ENCODE results near the gene ZNF35.
"Not testable (repeated sequence)": the region's sequence is repeated elsewhere in the genome, so short reads cannot be mapped to it uniquely, and the experiment has no call there.

The ZNF35 gene

GRCh38 chr3:44648564-44649229 is at the start of gene ZNF35:
Gene ZNF35 (plus strand): TSS chr3:44648732. CDS start chr3:44651068, 2,336 bp downstream.
- DNase-seq (ENCODE audit: low read depth), result peak; percentile 15

- no peak for DNase-seq (ENCODE audit: low read depth)
Measured at GRCh38 chr3:44601749-44602148, 46.8 kb upstream of the ZNF35 start.

- no peak for DNase-seq (ENCODE audit: low read depth)
Measured at GRCh38 chr3:44612678-44613077, 35.9 kb upstream of the ZNF35 start.

- peak; percentile 36 for DNase-seq (ENCODE audit: low read depth)
Measured at GRCh38 chr3:44624749-44625480, 23.6 kb upstream of the ZNF35 start, which contains the start of gene ZNF197. Gene ZNF197 (plus strand): TSS chr3:44625036. CDS start chr3:44629155, 4,119 bp downstream.

- no peak for DNase-seq (ENCODE audit: low read depth)
Measured at GRCh38 chr3:44628716-44629115, 19.8 kb upstream of the ZNF35 start.

GRCh38 chr3:44632193-44632592 is 16.3 kb upstream of the ZNF35 start:
- DNase-seq (ENCODE audit: low read depth), result no peak

DNA sequence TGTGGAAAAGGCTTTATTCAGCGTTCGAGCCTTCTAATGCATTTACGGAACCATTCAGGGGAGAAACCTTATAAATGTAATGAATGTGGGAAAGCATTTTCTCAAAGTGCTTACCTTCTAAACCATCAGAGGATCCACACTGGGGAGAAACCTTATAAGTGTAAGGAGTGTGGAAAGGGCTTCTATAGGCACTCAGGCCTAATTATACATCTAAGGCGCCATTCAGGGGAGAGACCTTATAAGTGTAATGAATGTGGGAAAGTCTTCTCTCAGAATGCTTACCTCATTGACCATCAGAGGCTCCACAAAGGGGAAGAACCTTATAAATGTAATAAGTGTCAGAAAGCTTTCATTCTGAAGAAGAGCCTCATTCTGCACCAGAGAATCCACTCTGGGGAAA is 6.2 kb upstream of the ZNF35 start:
- no peak for DNase-seq (ENCODE audit: low read depth)

- no peak for DNase-seq (ENCODE audit: low read depth)
Measured at GRCh38 chr3:44643024-44643423, 5.5 kb upstream of the ZNF35 start.

DNA sequence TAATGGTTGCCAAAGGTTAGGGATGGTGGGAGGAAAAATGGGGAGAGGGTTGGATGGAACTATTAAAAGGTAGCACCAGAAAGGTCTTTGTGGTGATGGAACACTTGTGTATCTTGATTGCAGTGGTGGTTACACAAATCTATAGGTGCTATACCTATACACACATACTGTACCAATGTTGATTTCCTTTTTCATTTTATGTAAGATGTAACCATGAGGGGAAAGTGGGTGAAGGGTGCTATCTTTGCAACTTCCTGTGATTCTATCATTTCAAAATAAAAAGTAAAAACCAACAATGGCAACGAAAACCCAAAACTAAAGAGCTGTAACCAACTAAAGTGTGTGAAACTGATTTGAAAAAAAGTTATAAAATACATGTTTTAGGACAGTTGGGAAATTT is 761 bp upstream of the ZNF35 start:
- DNase-seq (ENCODE audit: low read depth), result no peak

- DNase-seq (ENCODE audit: low read depth), result no peak
Measured at GRCh38 chr3:44649709-44650108, 1.2 kb downstream of the ZNF35 start.

GRCh38 chr3:44654039-44654438 is 5.5 kb downstream of the ZNF35 start:
- no peak for DNase-seq (ENCODE audit: low read depth)

GRCh38 chr3:44659015-44659414 is 10.5 kb downstream of the ZNF35 start:
- DNase-seq (ENCODE audit: low read depth), result no peak

GRCh38 chr3:44659434-44659833 is 10.9 kb downstream of the ZNF35 start:
- DNase-seq (ENCODE audit: low read depth), result no peak

GRCh38 chr3:44661189-44661588 is 12.7 kb downstream of the ZNF35 start:
- no peak for DNase-seq (ENCODE audit: low read depth)

DNA sequence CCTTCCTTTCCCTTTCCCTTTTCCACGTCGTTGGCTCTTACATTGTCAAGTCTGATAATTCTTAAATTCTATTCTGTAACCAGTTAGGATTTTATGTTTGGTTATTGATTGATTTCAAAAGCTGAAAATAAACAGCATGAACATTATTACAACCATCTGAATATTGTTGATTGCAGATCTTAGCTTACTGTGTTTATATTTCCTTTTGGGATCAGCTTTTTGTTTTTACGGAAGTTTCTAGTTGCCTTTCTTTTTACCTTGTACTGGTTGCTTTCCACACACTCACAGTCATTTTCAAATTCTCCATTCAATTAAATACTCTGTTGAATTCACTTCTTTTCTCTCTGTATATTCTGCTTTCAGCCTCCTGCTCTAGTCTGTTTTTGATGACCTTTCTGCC is 16.6 kb downstream of the ZNF35 start:
- DNase-seq (ENCODE audit: low read depth), result no peak

DNA sequence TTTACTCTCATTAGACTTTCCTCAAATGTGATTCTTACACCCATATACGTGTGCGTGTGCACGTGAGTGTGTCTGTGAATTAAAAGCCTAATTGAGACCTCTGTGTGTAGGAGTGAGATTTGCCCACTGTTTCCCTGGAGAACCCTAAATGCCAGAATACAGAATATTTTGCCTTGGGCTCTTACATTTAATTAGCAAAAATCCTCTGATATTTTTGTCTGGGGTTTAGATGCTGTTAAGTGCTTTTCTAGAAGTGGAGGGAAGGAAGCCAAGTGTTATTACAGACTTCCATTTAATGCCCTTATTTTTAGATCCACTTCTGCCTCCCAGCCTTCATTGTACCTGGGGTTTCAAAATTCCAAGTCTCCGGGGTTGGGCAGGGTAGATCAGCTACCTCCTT is 17.8 kb downstream of the ZNF35 start:
- DNase-seq (ENCODE audit: low read depth), result no peak

DNA sequence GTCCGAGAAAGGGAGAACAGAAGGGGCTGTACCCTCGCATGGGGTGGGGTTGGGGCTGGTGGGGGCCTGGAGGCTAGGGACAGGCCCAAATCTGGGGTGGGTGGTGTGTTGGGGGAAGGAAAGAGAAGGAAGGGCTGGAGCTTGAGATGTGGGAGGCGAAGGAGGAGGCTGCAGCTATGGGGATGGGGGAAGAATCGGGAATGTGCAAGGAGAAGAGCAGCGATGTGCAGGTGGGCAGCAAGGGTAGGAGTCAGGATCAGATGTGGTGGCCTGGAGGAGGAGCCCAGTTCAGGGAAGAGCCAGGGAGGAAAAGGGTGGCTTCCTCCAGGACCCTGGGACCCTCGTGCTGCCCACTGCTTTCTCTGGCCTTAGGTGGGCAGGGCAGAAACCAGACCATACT is 21.2 kb downstream of the ZNF35 start:
- DNase-seq (ENCODE audit: low read depth), result no peak

GRCh38 chr3:44673466-44673865 is 24.9 kb downstream of the ZNF35 start:
- DNase-seq (ENCODE audit: low read depth), result not testable (repeated sequence)

DNA sequence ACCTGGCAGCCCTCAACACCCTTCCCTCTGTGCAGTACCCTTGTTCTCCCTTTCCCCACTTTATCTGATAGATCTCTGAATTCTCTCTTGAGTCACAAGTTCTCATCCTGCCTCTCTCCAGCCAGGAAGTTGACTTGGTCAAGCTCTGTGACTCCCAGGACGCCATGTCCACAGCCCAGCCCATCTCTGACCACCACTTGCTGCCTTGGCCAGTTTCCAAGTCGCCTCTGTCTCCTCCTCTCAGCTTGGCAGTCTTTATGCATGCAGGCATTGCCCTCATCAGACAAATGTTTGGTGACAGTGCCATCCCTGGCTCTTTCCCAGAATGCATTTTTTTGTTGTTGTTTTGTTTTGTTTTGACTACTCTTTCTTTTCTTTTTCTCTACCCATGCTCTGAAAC is 25.7 kb downstream of the ZNF35 start:
- DNase-seq (ENCODE audit: low read depth), result no peak

- no peak for DNase-seq (ENCODE audit: low read depth)
Measured at GRCh38 chr3:44678480-44679116, 30.1 kb downstream of the ZNF35 start.

DNA sequence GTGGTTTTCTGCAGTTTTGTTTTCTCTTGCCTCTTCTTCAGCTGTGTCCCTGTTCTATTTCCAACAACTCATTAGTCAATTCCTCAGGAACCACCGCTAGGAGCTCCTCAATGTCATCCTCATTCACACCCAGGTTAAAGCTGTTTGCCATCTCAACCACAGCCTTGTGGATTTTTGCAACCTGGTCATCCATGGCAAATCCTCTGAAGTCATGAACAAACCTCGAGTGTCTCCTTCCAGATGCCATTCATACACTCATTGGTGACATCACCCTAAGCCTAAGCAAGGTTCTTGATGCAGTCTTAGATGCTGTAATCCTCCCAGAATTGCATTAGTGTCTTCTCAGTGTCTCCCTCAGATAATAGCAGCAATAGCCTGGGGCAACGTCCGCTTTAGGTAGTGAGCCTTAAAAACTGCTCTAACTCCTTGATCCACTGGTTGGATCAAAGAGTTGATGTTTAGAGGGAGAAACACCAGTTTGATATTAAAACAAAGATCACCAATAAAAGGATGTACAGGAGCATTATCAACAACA is 32.5 kb downstream of the ZNF35 start:
- no peak for DNase-seq (ENCODE audit: low read depth)

GRCh38 chr3:44682182-44682896 is 33.8 kb downstream of the ZNF35 start:
- no peak for DNase-seq (ENCODE audit: low read depth)
